Esophagus muscularis mucosa (tissue), 4 donors: Measurements from ENCODE around the gene MSH6. TPM values are rescaled to one million over a fixed set of nuclear protein-coding genes. Genes with fewer than 3 reads are reported as not detected.

ENCODE experiments used
- DNase-seq: peaks from one replicate; pipeline ENCODE4 v3.0.0-alpha.2; 2017; ENCODE audit errors: extremely low spot score
- H3K27ac ChIP-seq, 4 donors: fragments of 200-600 bp; sonication (generic); replicated peaks in 1 of 4; 1 replicate in 3 of 4; 2 replicates in 1 of 4; pipeline ENCODE4 v1.5.1; 2016 to 2019; ENCODE audit warnings: mild to moderate bottlenecking in 1 of 4
- H3K27me3 ChIP-seq, 4 donors: fragments of 200-600 bp; sonication (generic); one replicate each; pipeline versions ENCODE4 v1.5.1 to v1.6.0; 2016 to 2019
- H3K36me3 ChIP-seq, 4 donors: fragments of 200-600 bp; sonication (generic); one replicate each; pipeline ENCODE4 v1.5.1; 2016 to 2019
- H3K4me1 ChIP-seq, 4 donors: fragments of 200-600 bp; sonication (generic); one replicate each; pipeline ENCODE4 v1.5.1; 2016 to 2019
- H3K4me3 ChIP-seq, 4 donors: fragments of 200-600 bp; sonication (generic); 1 replicate in 2 of 4; 2 replicates in 2 of 4; pipeline ENCODE4 v1.5.1; 2016 to 2019; ENCODE audit warnings: mild to moderate bottlenecking in 4 of 4, moderate library complexity in 1 of 4
- H3K9me3 ChIP-seq, 4 donors: fragments of 200-600 bp; sonication (generic); 1 replicate in 3 of 4; 2 replicates in 1 of 4; pipeline ENCODE4 v1.5.1; 2016 to 2019
- EP300 ChIP-seq: sonication (generic); formaldehyde crosslinking; IDR thresholded peaks from one replicate; pipeline ENCODE4 v1.6.1; 2017; ENCODE audit warnings: antibody characterized with exemption
- POLR2A ChIP-seq: fragments of 450-650 bp; IDR thresholded peaks from one replicate; pipeline ENCODE4 v1.6.1; 2017; ENCODE audit warnings: antibody characterized with exemption, moderate library complexity, mild to moderate bottlenecking, low read depth
- POLR2AphosphoS5 ChIP-seq, 2 donors: sonication (generic); formaldehyde crosslinking; IDR thresholded peaks; one replicate each; pipeline ENCODE4 v1.6.1; 2017; ENCODE audit warnings: antibody characterized with exemption in 2 of 2
- WGBS: methylation state at CpG from one replicate; pipeline ENCODE4 v1.1.5; 2018; 5-methylcytosine and 5-hydroxymethylcytosine counted together
- intact Hi-C: fragments of 100-400 bp; cut with DNase I; formaldehyde crosslinking; loops from one replicate; pipeline ENCODE4 v1.15.1; 2023
- total RNA-seq, 4 donors: library from RNA; depleted of rRNA; stranded (reverse); fragments of >200 nt; gene quantifications; one replicate each; pipeline versions ENCODE4 v1.1.0 to v1.2.1, GENCODE V29; 2016
- TF ChIP-seq, protein P1 (sequence below), 3 experiments: fragments of 200-600 bp in 2 of 3; fragments of 450-650 bp in 1 of 3; sonication (generic) in 2 of 3; IDR thresholded peaks; one replicate each; pipeline ENCODE4 v1.5.1; 2017 to 2019; ENCODE audit warnings: antibody characterized with exemption in 3 of 3, mild to moderate bottlenecking in 2 of 3, moderate library complexity in 1 of 3

Gene MSH6
- total RNA-seq, 4 donors from 2014 or later = 28.2 to 47.0 (median 39.6) TPM

DNA sequence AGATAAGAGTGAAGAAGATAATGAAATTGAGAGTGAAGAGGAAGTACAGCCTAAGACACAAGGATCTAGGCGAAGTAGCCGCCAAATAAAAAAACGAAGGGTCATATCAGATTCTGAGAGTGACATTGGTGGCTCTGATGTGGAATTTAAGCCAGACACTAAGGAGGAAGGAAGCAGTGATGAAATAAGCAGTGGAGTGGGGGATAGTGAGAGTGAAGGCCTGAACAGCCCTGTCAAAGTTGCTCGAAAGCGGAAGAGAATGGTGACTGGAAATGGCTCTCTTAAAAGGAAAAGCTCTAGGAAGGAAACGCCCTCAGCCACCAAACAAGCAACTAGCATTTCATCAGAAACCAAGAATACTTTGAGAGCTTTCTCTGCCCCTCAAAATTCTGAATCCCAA is 15.7 kb downstream of the MSH6 start:
- Histone ChIP-seq H3K9me3 (peaks cover 0 to 8% (median 4%) of the 10 kb centered on the region in 4 donors), H3K4me3 (no peak overlapping the region), H3K27me3 (no peaks in the 10 kb centered on the region), H3K36me3 (peaks cover 25 to 92% (median 78%) of the 10 kb centered on the region in 4 donors), H3K4me1 (no peaks in the 10 kb centered on the region), H3K27ac (no peak overlapping the region)
- TF ChIP-seq POLR2A = no peak
- no peak for TF ChIP-seq POLR2AphosphoS5 (IDR thresholded peaks at IDR 0.05)
- TF ChIP-seq EP300 = no peak
- TF ChIP-seq, protein P1, sequence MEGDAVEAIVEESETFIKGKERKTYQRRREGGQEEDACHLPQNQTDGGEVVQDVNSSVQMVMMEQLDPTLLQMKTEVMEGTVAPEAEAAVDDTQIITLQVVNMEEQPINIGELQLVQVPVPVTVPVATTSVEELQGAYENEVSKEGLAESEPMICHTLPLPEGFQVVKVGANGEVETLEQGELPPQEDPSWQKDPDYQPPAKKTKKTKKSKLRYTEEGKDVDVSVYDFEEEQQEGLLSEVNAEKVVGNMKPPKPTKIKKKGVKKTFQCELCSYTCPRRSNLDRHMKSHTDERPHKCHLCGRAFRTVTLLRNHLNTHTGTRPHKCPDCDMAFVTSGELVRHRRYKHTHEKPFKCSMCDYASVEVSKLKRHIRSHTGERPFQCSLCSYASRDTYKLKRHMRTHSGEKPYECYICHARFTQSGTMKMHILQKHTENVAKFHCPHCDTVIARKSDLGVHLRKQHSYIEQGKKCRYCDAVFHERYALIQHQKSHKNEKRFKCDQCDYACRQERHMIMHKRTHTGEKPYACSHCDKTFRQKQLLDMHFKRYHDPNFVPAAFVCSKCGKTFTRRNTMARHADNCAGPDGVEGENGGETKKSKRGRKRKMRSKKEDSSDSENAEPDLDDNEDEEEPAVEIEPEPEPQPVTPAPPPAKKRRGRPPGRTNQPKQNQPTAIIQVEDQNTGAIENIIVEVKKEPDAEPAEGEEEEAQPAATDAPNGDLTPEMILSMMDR (IDR thresholded peaks at IDR 0.05) = no peak
- 71% methylated on average over 6 of the region's 6 CpGs for WGBS
- intact Hi-C loops = no loop called here
- no peak for DNase-seq

DNA sequence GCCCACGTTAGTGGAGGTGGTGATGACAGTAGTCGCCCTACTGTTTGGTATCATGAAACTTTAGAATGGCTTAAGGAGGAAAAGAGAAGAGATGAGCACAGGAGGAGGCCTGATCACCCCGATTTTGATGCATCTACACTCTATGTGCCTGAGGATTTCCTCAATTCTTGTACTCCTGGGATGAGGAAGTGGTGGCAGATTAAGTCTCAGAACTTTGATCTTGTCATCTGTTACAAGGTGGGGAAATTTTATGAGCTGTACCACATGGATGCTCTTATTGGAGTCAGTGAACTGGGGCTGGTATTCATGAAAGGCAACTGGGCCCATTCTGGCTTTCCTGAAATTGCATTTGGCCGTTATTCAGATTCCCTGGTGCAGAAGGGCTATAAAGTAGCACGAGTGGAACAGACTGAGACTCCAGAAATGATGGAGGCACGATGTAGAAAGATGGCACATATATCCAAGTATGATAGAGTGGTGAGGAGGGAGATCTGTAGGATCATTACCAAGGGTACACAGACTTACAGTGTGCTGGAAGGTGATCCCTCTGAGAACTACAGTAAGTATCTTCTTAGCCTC is 16.2 kb downstream of the MSH6 start:
- H3K27me3 ChIP-seq = no peaks in the 10 kb centered on the region
- peaks cover 30 to 97% (median 81%) of the 10 kb centered on the region in 4 donors for H3K36me3 ChIP-seq
- no peak for TF ChIP-seq POLR2AphosphoS5 (IDR thresholded peaks at IDR 0.05)
- TF ChIP-seq, protein P1 (IDR thresholded peaks at IDR 0.05) = no peak
- no peak for TF ChIP-seq EP300
- TF ChIP-seq POLR2A = no peak
- no peak overlapping the region for H3K27ac ChIP-seq
- intact Hi-C loops = no loop called here
- H3K4me3 ChIP-seq = no peak overlapping the region
- H3K4me1 ChIP-seq = no peaks in the 10 kb centered on the region
- no peak for DNase-seq
- 87% methylated on average over 6 of the region's 6 CpGs for WGBS
- peaks cover 0 to 10% (median 4%) of the 10 kb centered on the region in 4 donors for H3K9me3 ChIP-seq

DNA sequence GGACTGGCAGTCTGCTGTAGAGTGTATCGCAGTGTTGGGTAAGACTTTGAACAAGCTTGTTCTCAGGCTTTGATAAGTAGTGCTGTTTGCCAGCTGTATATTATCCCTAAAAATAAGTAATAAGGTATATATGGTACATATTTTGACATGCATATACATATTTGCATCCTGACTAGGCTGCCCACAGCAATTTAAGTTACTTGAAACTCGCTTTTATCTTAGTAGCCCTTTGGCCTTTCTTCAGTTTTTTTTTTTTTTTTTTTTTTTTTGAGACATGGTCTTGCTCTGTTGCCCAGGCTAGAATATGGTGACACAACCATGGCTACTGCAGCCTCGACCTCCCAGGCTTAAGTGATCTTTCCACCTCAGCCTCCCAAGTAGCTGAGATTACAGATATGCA is 18.2 kb downstream of the MSH6 start:
- H3K9me3 ChIP-seq = peaks cover 0 to 10% (median 4%) of the 10 kb centered on the region in 4 donors
- intact Hi-C loops = no loop called here
- H3K4me1 ChIP-seq = peaks cover 0 to 4% (median 0%) of the 10 kb centered on the region in 4 donors
- no peak overlapping the region for H3K27ac ChIP-seq
- no peak for DNase-seq
- 97% methylated on average over 3 of the region's 3 CpGs for WGBS
- TF ChIP-seq, protein P1 (IDR thresholded peaks at IDR 0.05) = no peak
- TF ChIP-seq POLR2A = no peak
- TF ChIP-seq POLR2AphosphoS5 (IDR thresholded peaks at IDR 0.05) = no peak
- no peak for TF ChIP-seq EP300
- H3K4me3 ChIP-seq = no peak overlapping the region
- H3K36me3 ChIP-seq = peaks cover 38 to 100% (median 89%) of the 10 kb centered on the region in 4 donors
- H3K27me3 ChIP-seq = no peaks in the 10 kb centered on the region

DNA sequence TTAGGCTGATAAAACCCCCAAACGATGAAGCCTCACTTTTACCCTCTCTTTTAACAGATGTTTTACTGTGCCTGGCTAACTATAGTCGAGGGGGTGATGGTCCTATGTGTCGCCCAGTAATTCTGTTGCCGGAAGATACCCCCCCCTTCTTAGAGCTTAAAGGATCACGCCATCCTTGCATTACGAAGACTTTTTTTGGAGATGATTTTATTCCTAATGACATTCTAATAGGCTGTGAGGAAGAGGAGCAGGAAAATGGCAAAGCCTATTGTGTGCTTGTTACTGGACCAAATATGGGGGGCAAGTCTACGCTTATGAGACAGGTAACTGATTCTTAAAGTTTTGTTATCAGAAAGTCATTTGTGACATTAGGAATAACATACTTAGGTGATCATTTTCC is 20.4 kb downstream of the MSH6 start:
- TF ChIP-seq POLR2A (no peak), EP300 (no peak), POLR2AphosphoS5 (IDR thresholded peaks at IDR 0.05) (no peak)
- TF ChIP-seq, protein P1 (IDR thresholded peaks at IDR 0.05) = no peak
- intact Hi-C loops = no loop called here
- Histone ChIP-seq H3K4me1 (peaks cover 0 to 15% (median 8%) of the 10 kb centered on the region in 4 donors), H3K27me3 (no peaks in the 10 kb centered on the region), H3K27ac (no peak overlapping the region), H3K36me3 (peaks cover 35 to 100% (median 91%) of the 10 kb centered on the region in 4 donors), H3K4me3 (no peak overlapping the region), H3K9me3 (peaks cover 0 to 10% (median 4%) of the 10 kb centered on the region in 4 donors)
- 98% methylated on average over 7 of the region's 7 CpGs for WGBS
- DNase-seq = no peak
